Type B pancreatic cell (in vitro differentiated cells): ENCODE data around the gene ANKRD28. TPM values are rescaled to one million over a fixed set of nuclear protein-coding genes. Genes with fewer than 3 reads are reported as not detected.

ENCODE experiments used
- DNase-seq: peaks from one replicate; pipeline ENCODE4 v3.0.0; 2021; ENCODE audit warnings: mixed read lengths; ENCODE audit not compliant: unreplicated experiment; ENCODE audit errors: extremely low spot score
- H3K27ac Mint-ChIP-seq: 2 replicates; pipeline ENCODE4 v1.8.0; 2021; ENCODE audit warnings: mild to moderate bottlenecking, mixed read lengths
- H3K27me3 Mint-ChIP-seq: 2 replicates; pipeline ENCODE4 v1.8.0; 2021; ENCODE audit warnings: mixed read lengths
- H3K36me3 Mint-ChIP-seq: 2 replicates; pipeline ENCODE4 v1.8.0; 2021; ENCODE audit warnings: mixed read lengths
- H3K4me1 Mint-ChIP-seq: one replicate; pipeline ENCODE4 v1.8.0; 2021; ENCODE audit warnings: mixed read lengths; ENCODE audit not compliant: unreplicated experiment
- H3K4me3 Mint-ChIP-seq: 2 replicates; pipeline ENCODE4 v1.8.0; 2021; ENCODE audit warnings: mild to moderate bottlenecking, mixed read lengths
- H3K9me3 Mint-ChIP-seq: 2 replicates; pipeline ENCODE4 v1.8.0; 2021; ENCODE audit warnings: mixed read lengths
- total RNA-seq: library from RNA; stranded (reverse); gene quantifications from 2 replicates; pipeline ENCODE4 v1.2.1, GENCODE V29; 2021; ENCODE audit warnings: low replicate concordance
- TF ChIP-seq, protein P1 (sequence below): fragments of 200-600 bp; sonication (generic); conservative IDR thresholded peaks from 2 replicates; pipeline ENCODE4 v1.5.0; 2021; ENCODE audit warnings: antibody characterized with exemption, mild to moderate bottlenecking

Gene ANKRD28
- total RNA-seq, 1 donor from 2014 or later: 44.3 TPM

DNA sequence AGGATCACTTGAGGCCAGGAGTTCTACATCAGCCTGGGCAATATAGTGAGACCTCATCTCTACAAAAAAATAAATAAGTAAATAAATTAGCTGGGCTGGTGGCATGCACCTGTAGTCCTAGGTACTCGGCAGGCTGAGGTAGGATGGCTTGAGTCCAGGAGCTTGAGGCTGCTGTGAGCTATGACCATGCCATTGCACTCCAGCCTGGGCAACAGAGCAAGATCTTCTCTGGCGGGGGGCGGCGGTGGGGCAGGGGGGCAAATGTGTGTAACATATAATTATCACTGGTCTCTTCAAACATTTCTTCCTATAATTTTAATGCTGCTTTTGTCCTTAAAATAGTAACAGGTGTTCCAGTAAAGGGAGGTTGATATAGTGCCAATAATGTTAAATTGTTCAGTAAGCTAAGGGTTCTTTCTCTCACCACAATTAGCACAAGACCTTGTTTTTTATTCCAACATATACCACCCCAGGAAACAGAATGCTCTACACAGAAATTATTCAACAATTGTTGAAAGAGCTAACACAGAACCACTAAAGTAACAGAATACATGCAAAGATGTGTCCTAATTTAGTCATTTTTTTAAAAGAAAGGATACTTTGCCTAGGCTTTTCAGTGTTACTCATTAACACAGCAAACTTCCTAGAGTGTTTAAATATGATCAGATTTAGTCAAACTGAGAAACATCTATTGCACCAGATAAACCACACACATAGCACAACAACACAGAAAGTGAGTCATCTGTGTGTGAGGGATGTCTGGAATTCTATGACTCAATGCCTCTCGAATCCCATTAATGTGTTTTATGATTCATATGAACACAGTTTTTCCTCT lies 29.1 kb downstream of the ANKRD28 start:
- H3K4me3 Mint-ChIP-seq: no peak overlapping the region
- no peaks in the 10 kb centered on the region for H3K27me3 Mint-ChIP-seq
- H3K9me3 Mint-ChIP-seq: no peaks in the 10 kb centered on the region
- H3K4me1 Mint-ChIP-seq: peaks cover 5% of the 10 kb centered on the region
- H3K27ac Mint-ChIP-seq: peak overlapping the region; percentile 20
- DNase-seq: no peak
- TF ChIP-seq, protein P1, sequence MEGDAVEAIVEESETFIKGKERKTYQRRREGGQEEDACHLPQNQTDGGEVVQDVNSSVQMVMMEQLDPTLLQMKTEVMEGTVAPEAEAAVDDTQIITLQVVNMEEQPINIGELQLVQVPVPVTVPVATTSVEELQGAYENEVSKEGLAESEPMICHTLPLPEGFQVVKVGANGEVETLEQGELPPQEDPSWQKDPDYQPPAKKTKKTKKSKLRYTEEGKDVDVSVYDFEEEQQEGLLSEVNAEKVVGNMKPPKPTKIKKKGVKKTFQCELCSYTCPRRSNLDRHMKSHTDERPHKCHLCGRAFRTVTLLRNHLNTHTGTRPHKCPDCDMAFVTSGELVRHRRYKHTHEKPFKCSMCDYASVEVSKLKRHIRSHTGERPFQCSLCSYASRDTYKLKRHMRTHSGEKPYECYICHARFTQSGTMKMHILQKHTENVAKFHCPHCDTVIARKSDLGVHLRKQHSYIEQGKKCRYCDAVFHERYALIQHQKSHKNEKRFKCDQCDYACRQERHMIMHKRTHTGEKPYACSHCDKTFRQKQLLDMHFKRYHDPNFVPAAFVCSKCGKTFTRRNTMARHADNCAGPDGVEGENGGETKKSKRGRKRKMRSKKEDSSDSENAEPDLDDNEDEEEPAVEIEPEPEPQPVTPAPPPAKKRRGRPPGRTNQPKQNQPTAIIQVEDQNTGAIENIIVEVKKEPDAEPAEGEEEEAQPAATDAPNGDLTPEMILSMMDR: no peak
- peaks cover 18% of the 10 kb centered on the region for H3K36me3 Mint-ChIP-seq

DNA sequence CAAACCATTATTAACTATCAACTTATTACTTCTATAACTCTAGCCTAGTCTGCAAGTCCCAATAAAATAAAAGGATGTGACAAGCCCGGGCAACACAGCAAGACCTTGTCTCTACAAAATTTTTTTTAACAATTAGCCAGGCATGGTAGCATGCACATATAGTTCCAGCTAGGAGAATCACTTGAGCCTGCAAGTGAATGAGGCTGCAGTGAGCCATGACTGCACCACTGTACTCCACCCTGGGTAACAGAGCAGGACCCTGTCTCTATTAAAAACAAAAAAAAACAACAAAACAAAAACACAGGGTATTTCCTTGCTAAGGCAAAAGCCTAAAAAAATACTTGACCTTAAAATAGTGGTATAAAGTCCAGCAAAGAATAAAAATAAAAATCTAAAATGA lies 31.4 kb downstream of the ANKRD28 start:
- Mint-ChIP-seq H3K4me1 (peaks cover 5% of the 10 kb centered on the region), H3K4me3 (no peak overlapping the region)
- no peak for DNase-seq

DNA sequence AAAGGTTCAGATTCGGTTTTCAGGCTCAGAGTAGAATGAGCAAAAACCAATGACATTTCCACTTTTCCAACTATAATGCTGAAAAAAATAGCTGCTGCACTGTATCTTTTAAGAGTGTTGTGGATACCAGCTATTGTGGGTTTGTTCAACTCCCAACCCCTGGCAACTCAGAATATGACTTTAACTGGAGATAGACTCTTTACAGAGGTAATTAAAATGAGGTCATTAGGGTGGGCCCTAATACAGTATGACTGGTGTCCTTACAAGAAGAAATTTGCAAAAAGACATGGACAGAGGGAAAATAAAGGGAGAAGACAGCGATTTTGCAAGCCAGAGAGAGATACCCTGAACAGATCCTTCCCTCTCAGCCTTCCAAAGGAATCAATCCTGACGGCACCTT lies 39.5 kb downstream of the ANKRD28 start:
- Mint-ChIP-seq H3K4me3 (no peak overlapping the region), H3K36me3 (peaks cover 18% of the 10 kb centered on the region), H3K4me1 (no peaks in the 10 kb centered on the region), H3K9me3 (no peaks in the 10 kb centered on the region), H3K27me3 (no peaks in the 10 kb centered on the region), H3K27ac (no peak overlapping the region)
- TF ChIP-seq, protein P1: no peak
- no peak for DNase-seq

More for the DNA sequence above, 31.4 kb downstream of the ANKRD28 start:
- Mint-ChIP-seq H3K27me3 (no peaks in the 10 kb centered on the region), H3K9me3 (no peaks in the 10 kb centered on the region), H3K27ac (no peak overlapping the region), H3K36me3 (peaks cover 26% of the 10 kb centered on the region)
- TF ChIP-seq, protein P1: no peak

DNA sequence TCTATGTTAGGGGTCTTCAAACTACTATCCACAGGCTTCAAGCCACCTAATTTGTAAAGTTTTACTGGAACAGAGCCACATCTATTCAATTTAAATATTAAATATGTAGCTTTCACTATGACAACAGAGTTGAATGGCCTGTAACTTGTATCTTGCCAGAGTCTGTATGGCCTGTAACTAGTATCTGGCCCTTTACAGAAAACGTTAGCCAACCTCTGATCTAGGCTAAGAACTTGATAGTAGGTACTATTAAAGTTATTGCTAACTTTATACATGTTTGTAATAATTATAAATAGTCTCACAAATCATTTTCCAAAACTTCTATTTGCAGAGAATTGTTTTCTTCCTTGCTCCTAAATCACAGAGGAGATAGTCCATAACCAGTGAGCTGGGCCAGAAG lies 40.0 kb downstream of the ANKRD28 start:
- H3K9me3 Mint-ChIP-seq: no peaks in the 10 kb centered on the region
- no peak overlapping the region for H3K27ac Mint-ChIP-seq
- TF ChIP-seq, protein P1: no peak
- H3K4me1 Mint-ChIP-seq: no peaks in the 10 kb centered on the region
- no peak for DNase-seq
- H3K36me3 Mint-ChIP-seq: peaks cover 19% of the 10 kb centered on the region
- no peak overlapping the region for H3K4me3 Mint-ChIP-seq
- H3K27me3 Mint-ChIP-seq: no peaks in the 10 kb centered on the region

DNA sequence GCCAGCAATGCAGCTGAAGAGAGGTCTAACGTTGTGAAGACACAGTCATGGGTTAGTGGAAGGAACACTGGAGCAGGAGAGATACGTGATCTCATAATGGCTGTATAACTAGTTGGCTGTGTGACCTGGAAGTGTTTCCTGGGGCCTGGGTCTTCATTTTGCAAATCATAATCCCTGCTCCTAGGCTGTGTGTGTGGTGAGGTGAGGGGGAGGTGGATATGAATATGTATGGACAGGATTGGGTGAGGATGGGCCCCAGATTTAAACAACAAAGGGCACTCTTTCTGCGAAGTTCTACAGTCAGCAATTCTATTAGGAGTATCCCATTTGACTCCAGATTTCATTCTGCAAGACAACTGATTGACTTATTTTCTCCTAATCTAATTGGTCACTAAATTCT lies 41.3 kb downstream of the ANKRD28 start:
- Mint-ChIP-seq H3K27ac (no peak overlapping the region), H3K27me3 (no peaks in the 10 kb centered on the region)

More for the DNA sequence above, 41.3 kb downstream of the ANKRD28 start:
- TF ChIP-seq, protein P1: no peak
- peaks cover 15% of the 10 kb centered on the region for H3K36me3 Mint-ChIP-seq
- no peak for DNase-seq
- H3K9me3 Mint-ChIP-seq: no peaks in the 10 kb centered on the region
- H3K4me1 Mint-ChIP-seq: no peaks in the 10 kb centered on the region
- no peak overlapping the region for H3K4me3 Mint-ChIP-seq
